Articular chondrocyte of knee joint (primary cell): ENCODE results near the gene FMNL2. TPM values are rescaled to one million over a fixed set of nuclear protein-coding genes. Genes with fewer than 3 reads are reported as not detected.

Experiments
- small RNA-seq: library from RNA; depleted of rRNA; stranded (forward); fragments of <200 nt; gene quantifications from one replicate; pipeline ENCODE3, GENCODE V24; 2012
- total RNA-seq: library from RNA; depleted of rRNA; stranded (reverse); fragments of >200 nt; gene quantifications from 2 replicates; pipeline ENCODE4 v1.2.3, GENCODE V29; 2012

The FMNL2 gene
- total RNA-seq: 19.2 and 20.5 TPM in 2 replicates

GRCh38 chr2:152335016-152335725 is at the start of gene FMNL2:
Gene FMNL2 (plus strand): TSS chr2:152335174.

Small RNA genes lying within 50 kb of the gene (small RNA-seq; reads per million reads assigned to genes)
- gene AC012443.1: not detected

Other genes starting within 250 kb of the FMNL2 start
- gene CACNB4, start 236.1 kb upstream of the FMNL2 start, total RNA-seq: 93.8 and 102 TPM in 2 replicates
- gene STAM2, start 159.4 kb upstream of the FMNL2 start, total RNA-seq: 72.5 and 73.5 TPM in 2 replicates